Measurements from ENCODE around the gene ITGB1BP1.

GRCh38 chr2:9360110-9360509 lies 63.2 kb downstream of the ITGB1BP1 start:
- TF ChIP-seq CTCF (IDR thresholded peaks at IDR 0.05) (no peak), POLR2AphosphoS5 (IDR thresholded peaks at IDR 0.05) (no peak)
